ENCODE results near the gene ZNF362. TPM values are rescaled to one million over a fixed set of nuclear protein-coding genes. Genes with fewer than 3 reads are reported as not detected.

Gene ZNF362
- total and polyA plus RNA-seq, 2 of the 13 experiments (the other 11 are each of a cell fraction or from before 2014, with no cell fraction given): 8.3 to 14.2 TPM

- no peak; the same call in 1 of the 2 replicates for TF ChIP-seq AFF4 (CRISPR knock-in tag; IDR thresholded peaks at IDR 0.05)
- TF ChIP-seq SNAI1 (CRISPR knock-in tag; IDR thresholded peaks at IDR 0.05; ENCODE audit: borderline replicate concordance): no peak
- TF ChIP-seq ZNF784 (CRISPR knock-in tag; IDR thresholded peaks at IDR 0.05; ENCODE audit: borderline replicate concordance): no peak
- TF ChIP-seq ZNF441 (CRISPR knock-in tag; IDR thresholded peaks at IDR 0.05; ENCODE audit: borderline replicate concordance): no peak
- no peak for TF ChIP-seq MYPOP (CRISPR knock-in tag; IDR thresholded peaks at IDR 0.05)
- no peak for TF ChIP-seq ZNF570 (CRISPR knock-in tag; IDR thresholded peaks at IDR 0.05; ENCODE audit: borderline replicate concordance)
- TF ChIP-seq HES4 (CRISPR knock-in tag; IDR thresholded peaks at IDR 0.05; ENCODE audit: borderline replicate concordance): no peak
- 0 out of 2 replicates have a peak, but pooled peaks have one; percentile 38 for TF ChIP-seq MTERF4 (CRISPR knock-in tag; IDR thresholded peaks at IDR 0.05)
- no peak for TF ChIP-seq IKZF4 (CRISPR knock-in tag; IDR thresholded peaks at IDR 0.05; ENCODE audit: borderline replicate concordance, low read depth, not compliant biosample characterization)
- no peak for TF ChIP-seq ZNF761 (CRISPR knock-in tag; conservative IDR thresholded peaks at IDR 0.05)
- TF ChIP-seq NFKBIZ (CRISPR knock-in tag; IDR thresholded peaks at IDR 0.05): 0 out of 2 replicates have a peak, but pooled peaks have one; percentile 31
- no peak for TF ChIP-seq MED13 (CRISPR knock-in tag; IDR thresholded peaks at IDR 0.05)
- TF ChIP-seq ZNF709 (CRISPR knock-in tag; IDR thresholded peaks at IDR 0.05): no peak
- TF ChIP-seq NR0B2 (CRISPR knock-in tag; IDR thresholded peaks at IDR 0.05): no peak
- TF ChIP-seq RFXANK (CRISPR knock-in tag; IDR thresholded peaks at IDR 0.05): no peak
- TF ChIP-seq ZNF530 (CRISPR knock-in tag; IDR thresholded peaks at IDR 0.05; ENCODE audit: low read depth): 0 out of 2 replicates have a peak, but pooled peaks have one; percentile 28
- no peak for TF ChIP-seq ATF5 (CRISPR knock-in tag; IDR thresholded peaks at IDR 0.05; ENCODE audit: low read depth)
- no peak for TF ChIP-seq MIXL1 (CRISPR knock-in tag; IDR thresholded peaks at IDR 0.05)
- 0 out of 2 replicates have a peak, but pooled peaks have one; percentile 22 for TF ChIP-seq ZNF430 (CRISPR knock-in tag; IDR thresholded peaks at IDR 0.05)
- TF ChIP-seq PREB (CRISPR knock-in tag; IDR thresholded peaks at IDR 0.05): no peak
- no peak for TF ChIP-seq ELF3 (CRISPR knock-in tag; IDR thresholded peaks at IDR 0.05)
- no peak for TF ChIP-seq MEIS1 (CRISPR knock-in tag; IDR thresholded peaks at IDR 0.05; ENCODE audit: borderline replicate concordance)
Measured at GRCh38 chr1:33347650-33347992, 91.3 kb downstream of the ZNF362 start (continued).

All from HepG2 (cell line).